ENCODE results near the gene RPRD1A. TPM values are rescaled to one million over a fixed set of nuclear protein-coding genes. Genes with fewer than 3 reads are reported as not detected.

RPRD1A gene
- total and polyA plus RNA-seq, 9 of the 15 experiments (the other 6 are each of a cell fraction or from before 2014, with no cell fraction given) = 30.2 to 142 (median 66.0) TPM

DNA sequence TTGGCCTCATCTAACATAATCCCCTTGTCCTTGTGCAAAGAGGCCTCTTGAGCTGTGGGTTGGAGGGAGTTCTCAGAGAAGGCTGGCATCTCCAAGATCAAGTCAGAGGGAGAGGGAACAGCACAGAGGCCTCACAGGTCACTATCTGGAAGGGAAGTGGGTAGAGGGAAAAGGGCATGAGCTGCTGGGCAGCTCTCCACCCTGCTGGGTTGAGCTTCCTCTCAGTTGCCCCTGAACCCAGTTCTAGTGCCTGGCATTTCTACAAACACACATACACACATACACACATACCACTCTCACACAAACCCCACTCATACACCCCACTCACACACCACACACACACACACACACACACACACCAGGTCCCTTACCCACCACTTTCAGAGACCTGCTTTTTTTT is 125.2 kb downstream of the RPRD1A start:
- in situ Hi-C loops (cut with MboI) (no loop called here), intact Hi-C loops (cut with micrococcal nuclease) (no loop called here)
- H3K9me1 ChIP-seq (ENCODE audit: control insufficient read depth, insufficient read depth, low read length) = no peaks in the 10 kb centered on the region
- H3K36me3 ChIP-seq (ENCODE audit: control insufficient read depth, insufficient read depth, low read length) = no peaks in the 10 kb centered on the region
- DNase-seq (ENCODE audit: extremely low read depth in 1 of 4, low spot score in 3 of 4) (no peak), ATAC-seq (no peak), FAIRE-seq (no peak)
- CTCF ChIA-PET (ENCODE audit: low intra/inter-chr PET ratio) = no interaction called here
- no TSS peak for BruUV-seq (replicated peaks)
- POLR2A ChIA-PET = interaction anchor here (0.6 to 1.7 kb wide), 3 partner anchors 9 to 30 kb away, joined by 3 to 5 read pairs (median 3); partner anchors contain the start of gene RMP24
- no peak overlapping the region for H3K27ac ChIP-seq (ENCODE audit: extremely low read depth, low read depth, low read length)
- H3K4me1 ChIP-seq (replicated peaks in 1 of 2; ENCODE audit: control insufficient read depth in 2 of 2, insufficient read depth in 2 of 2, low read length in 2 of 2) = no peaks in the 10 kb centered on the region; a peak in 1 of 5 replicates
- H3K4me2 ChIP-seq (ENCODE audit: insufficient read depth, low read length) = no peak overlapping the region
- peaks cover 0 to 5% of the 10 kb centered on the region in 2 experiments; a peak in 3 of 5 replicates for H3K27me3 ChIP-seq (ENCODE audit: control insufficient read depth in 2 of 2, insufficient read depth in 2 of 2, low read length in 2 of 2)
- H2AFZ ChIP-seq (ENCODE audit: low read depth, low read length) = no peak overlapping the region
- H4K20me1 ChIP-seq (replicated peaks; ENCODE audit: control insufficient read depth, insufficient read depth, low read length) = no peaks in the 10 kb centered on the region
- no peaks in the 10 kb centered on the region for H3K79me2 ChIP-seq (ENCODE audit: control insufficient read depth, insufficient read depth, low read length)
- no peak for TF ChIP-seq ETV6 (IDR thresholded peaks at IDR 0.05; ENCODE audit: borderline replicate concordance in 1 of 2, low read depth in 2 of 2, low read length in 1 of 2)
- TF ChIP-seq ETV6 (CRISPR knock-in tag; IDR thresholded peaks at IDR 0.05; ENCODE audit: borderline replicate concordance) = no peak
- no peak for TF ChIP-seq ERF (CRISPR knock-in tag; IDR thresholded peaks at IDR 0.05)
- no peak for TF ChIP-seq TARDBP (IDR thresholded peaks at IDR 0.05)
- no peak overlapping the region for H3K9ac ChIP-seq (ENCODE audit: insufficient read depth in 1 of 2, low read depth in 2 of 2, low read length in 2 of 2)
- no peaks in the 10 kb centered on the region for H3K9me3 ChIP-seq (replicated peaks; ENCODE audit: control insufficient read depth, insufficient read depth, low read depth, low read length)
- no peak overlapping the region for H3K4me3 ChIP-seq

DNA sequence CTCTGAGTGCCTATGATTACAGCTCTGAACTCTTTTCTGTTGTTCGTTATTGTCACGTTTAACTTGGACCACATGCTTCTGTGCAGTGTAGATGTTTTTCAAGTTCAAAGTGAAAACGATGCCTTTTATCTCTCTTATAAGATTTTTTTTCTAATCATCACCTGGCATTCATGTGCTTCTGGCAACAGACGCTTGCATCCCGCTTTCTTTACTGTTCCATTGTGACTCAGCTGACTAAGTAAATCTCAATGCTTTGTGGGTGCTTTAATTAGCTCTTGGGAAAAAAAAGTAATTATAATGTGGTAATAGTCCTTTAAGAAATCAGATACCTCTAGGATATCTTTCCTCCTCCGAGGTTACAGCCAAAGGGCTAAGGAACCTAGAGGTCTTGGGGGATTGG is 126.1 kb downstream of the RPRD1A start:
- POLR2A ChIA-PET = interaction anchor here (0.7 to 1.7 kb wide), 2 partner anchors 19 to 31 kb away, joined by 3 to 5 read pairs; partner anchors contain the start of gene RMP24
- CTCF ChIA-PET (ENCODE audit: low intra/inter-chr PET ratio) = no interaction called here

More for the DNA sequence above, 126.1 kb downstream of the RPRD1A start:
- intact Hi-C loops (cut with micrococcal nuclease) (no loop called here), in situ Hi-C loops (cut with MboI) (no loop called here)
- Histone ChIP-seq H3K9ac (ENCODE audit: insufficient read depth in 1 of 2, low read depth in 2 of 2, low read length in 2 of 2) (no peak overlapping the region), H3K9me3 (replicated peaks; ENCODE audit: control insufficient read depth, insufficient read depth, low read depth, low read length) (no peaks in the 10 kb centered on the region), H3K9me1 (ENCODE audit: control insufficient read depth, insufficient read depth, low read length) (no peaks in the 10 kb centered on the region), H2AFZ (ENCODE audit: low read depth, low read length) (no peak overlapping the region), H3K4me2 (ENCODE audit: insufficient read depth, low read length) (no peak overlapping the region), H3K79me2 (ENCODE audit: control insufficient read depth, insufficient read depth, low read length) (no peaks in the 10 kb centered on the region), H3K27me3 (ENCODE audit: control insufficient read depth in 2 of 2, insufficient read depth in 2 of 2, low read length in 2 of 2) (peaks cover 0 to 5% of the 10 kb centered on the region in 2 experiments; a peak in 3 of 5 replicates), H4K20me1 (replicated peaks; ENCODE audit: control insufficient read depth, insufficient read depth, low read length) (no peaks in the 10 kb centered on the region), H3K4me1 (replicated peaks in 1 of 2; ENCODE audit: control insufficient read depth in 2 of 2, insufficient read depth in 2 of 2, low read length in 2 of 2) (no peaks in the 10 kb centered on the region; a peak in 1 of 5 replicates), H3K27ac (ENCODE audit: extremely low read depth, low read depth, low read length) (no peak overlapping the region), H3K36me3 (ENCODE audit: control insufficient read depth, insufficient read depth, low read length) (no peaks in the 10 kb centered on the region), H3K4me3 (no peak overlapping the region)
- DNase-seq (ENCODE audit: extremely low read depth in 1 of 4, low spot score in 3 of 4) (no peak), ATAC-seq (no peak), FAIRE-seq (no peak)
- TF ChIP-seq JUNB (CRISPR knock-in tag; conservative IDR thresholded peaks at IDR 0.05) = no peak
- TF ChIP-seq, protein P1, sequence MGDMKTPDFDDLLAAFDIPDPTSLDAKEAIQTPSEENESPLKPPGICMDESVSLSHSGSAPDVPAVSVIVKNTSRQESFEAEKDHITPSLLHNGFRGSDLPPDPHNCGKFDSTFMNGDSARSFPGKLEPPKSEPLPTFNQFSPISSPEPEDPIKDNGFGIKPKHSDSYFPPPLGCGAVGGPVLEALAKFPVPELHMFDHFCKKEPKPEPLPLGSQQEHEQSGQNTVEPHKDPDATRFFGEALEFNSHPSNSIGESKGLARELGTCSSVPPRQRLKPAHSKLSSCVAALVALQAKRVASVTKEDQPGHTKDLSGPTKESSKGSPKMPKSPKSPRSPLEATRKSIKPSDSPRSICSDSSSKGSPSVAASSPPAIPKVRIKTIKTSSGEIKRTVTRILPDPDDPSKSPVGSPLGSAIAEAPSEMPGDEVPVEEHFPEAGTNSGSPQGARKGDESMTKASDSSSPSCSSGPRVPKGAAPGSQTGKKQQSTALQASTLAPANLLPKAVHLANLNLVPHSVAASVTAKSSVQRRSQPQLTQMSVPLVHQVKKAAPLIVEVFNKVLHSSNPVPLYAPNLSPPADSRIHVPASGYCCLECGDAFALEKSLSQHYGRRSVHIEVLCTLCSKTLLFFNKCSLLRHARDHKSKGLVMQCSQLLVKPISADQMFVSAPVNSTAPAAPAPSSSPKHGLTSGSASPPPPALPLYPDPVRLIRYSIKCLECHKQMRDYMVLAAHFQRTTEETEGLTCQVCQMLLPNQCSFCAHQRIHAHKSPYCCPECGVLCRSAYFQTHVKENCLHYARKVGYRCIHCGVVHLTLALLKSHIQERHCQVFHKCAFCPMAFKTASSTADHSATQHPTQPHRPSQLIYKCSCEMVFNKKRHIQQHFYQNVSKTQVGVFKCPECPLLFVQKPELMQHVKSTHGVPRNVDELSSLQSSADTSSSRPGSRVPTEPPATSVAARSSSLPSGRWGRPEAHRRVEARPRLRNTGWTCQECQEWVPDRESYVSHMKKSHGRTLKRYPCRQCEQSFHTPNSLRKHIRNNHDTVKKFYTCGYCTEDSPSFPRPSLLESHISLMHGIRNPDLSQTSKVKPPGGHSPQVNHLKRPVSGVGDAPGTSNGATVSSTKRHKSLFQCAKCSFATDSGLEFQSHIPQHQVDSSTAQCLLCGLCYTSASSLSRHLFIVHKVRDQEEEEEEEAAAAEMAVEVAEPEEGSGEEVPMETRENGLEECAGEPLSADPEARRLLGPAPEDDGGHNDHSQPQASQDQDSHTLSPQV (IDR thresholded peaks at IDR 0.05) = no peak
- WGBS (ENCODE audit: insufficient coverage, low coverage, missing lambda C conversion rate) = 0% methylated on average over 6 of the region's 6 CpGs
- BruUV-seq (replicated peaks) = no TSS peak
